Measurements from ENCODE around the gene TUBB4B. TPM values are rescaled to one million over a fixed set of nuclear protein-coding genes. Genes with fewer than 3 reads are reported as not detected.
A peak's percentile ranks its signal among the peaks of the same experiment; 100 is the strongest.

TUBB4B gene
- total and polyA plus RNA-seq, 11 donors: 244 to 900 (median 515) TPM

GRCh38 chr9:137243626-137244485 lies 2.8 kb downstream of the TUBB4B start:
- TF ChIP-seq CTCF (IDR thresholded peaks at IDR 0.05) (no peak), POLR2A (IDR thresholded peaks at IDR 0.05) (peak in 1 of 2 donors; percentile 2)
- no peaks in the 10 kb centered on the region for H3K27me3 ChIP-seq
- DNase-seq (no peak), ATAC-seq (no peak)
- 62 to 75% (median 69%) methylated on average over 10 to 15 of the region's 15 CpGs for WGBS, 4 donors
- no peaks in the 10 kb centered on the region for H3K9me3 ChIP-seq
- H3K27ac ChIP-seq: peak overlapping the region in 3 of 12 donors; percentile 9 to 10 (median 9)
- peaks cover 0 to 46% (median 35%) of the 10 kb centered on the region in 12 donors for H3K4me1 ChIP-seq
- no peak overlapping the region for H3K4me3 ChIP-seq
- intact Hi-C loops (cut with DNase I): no loop called here
- H3K36me3 ChIP-seq: peaks cover 0 to 24% (median 18%) of the 10 kb centered on the region in 9 donors

GRCh38 chr9:137244486-137245449 lies 3.7 kb downstream of the TUBB4B start:
- Histone ChIP-seq H3K9me3 (no peaks in the 10 kb centered on the region), H3K27ac (no peak overlapping the region), H3K27me3 (no peaks in the 10 kb centered on the region), H3K36me3 (peaks cover 0 to 24% (median 18%) of the 10 kb centered on the region in 9 donors), H3K4me3 (no peak overlapping the region), H3K4me1 (peaks cover 0 to 39% (median 29%) of the 10 kb centered on the region in 12 donors)
- intact Hi-C loops (cut with DNase I): no loop called here
- no peak for TF ChIP-seq POLR2A (IDR thresholded peaks at IDR 0.05)
- TF ChIP-seq CTCF (IDR thresholded peaks at IDR 0.05): no peak
- ATAC-seq (no peak), DNase-seq (no peak)
- WGBS, 4 donors: 75 to 83% (median 80%) methylated on average over 28 to 36 of the region's 36 CpGs

- Histone ChIP-seq H3K4me3 (no peak overlapping the region), H3K36me3 (peaks cover 0 to 24% (median 18%) of the 10 kb centered on the region in 9 donors), H3K4me1 (peaks cover 0 to 40% (median 30%) of the 10 kb centered on the region in 12 donors), H3K9me3 (no peaks in the 10 kb centered on the region), H3K27ac (no peak overlapping the region), H3K27me3 (no peaks in the 10 kb centered on the region)
- WGBS, 4 donors: 92 to 94% (median 93%) methylated on average over 18 to 25 of the region's 25 CpGs
- TF ChIP-seq POLR2A (IDR thresholded peaks at IDR 0.05) (no peak), CTCF (IDR thresholded peaks at IDR 0.05) (no peak)
- intact Hi-C loops (cut with DNase I): no loop called here
- DNase-seq: no peak
- ATAC-seq: no peak
Measured at GRCh38 chr9:137245450-137246421, 4.6 kb downstream of the TUBB4B start.

Measured in heart left ventricle (tissue), 16 donors.